NCI-H524 (cell line): ENCODE data around the gene CEP72.
"Not testable (repeated sequence)": the region's sequence is repeated elsewhere in the genome, so short reads cannot be mapped to it uniquely, and the experiment has no call there.

Source experiments
- DNase-seq, 2 experiments: peaks; one replicate each; lab custom pipeline; 2025; lab: John Stamatoyannopoulos, UW

CEP72 gene

DNA sequence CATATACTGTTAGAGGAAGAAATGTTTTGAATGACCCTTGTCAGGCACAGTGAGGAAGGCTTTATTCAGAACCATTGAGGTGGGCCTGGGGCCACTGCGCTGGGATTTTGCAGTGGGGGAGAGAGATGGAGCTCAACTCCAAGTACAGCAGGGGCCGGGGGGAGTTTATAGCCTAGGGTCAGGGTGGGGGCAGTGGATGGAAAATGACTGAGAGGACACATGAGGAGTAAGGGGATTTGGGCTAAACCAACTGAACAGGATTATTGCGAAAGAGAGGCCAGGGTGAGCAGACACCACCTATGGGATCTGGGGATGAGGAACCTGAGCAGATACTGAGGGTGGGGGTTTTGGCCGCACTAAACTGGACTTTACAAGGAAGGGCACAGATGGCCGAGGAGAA lies 6.3 kb downstream of the CEP72 start:
- no peak for DNase-seq

DNA sequence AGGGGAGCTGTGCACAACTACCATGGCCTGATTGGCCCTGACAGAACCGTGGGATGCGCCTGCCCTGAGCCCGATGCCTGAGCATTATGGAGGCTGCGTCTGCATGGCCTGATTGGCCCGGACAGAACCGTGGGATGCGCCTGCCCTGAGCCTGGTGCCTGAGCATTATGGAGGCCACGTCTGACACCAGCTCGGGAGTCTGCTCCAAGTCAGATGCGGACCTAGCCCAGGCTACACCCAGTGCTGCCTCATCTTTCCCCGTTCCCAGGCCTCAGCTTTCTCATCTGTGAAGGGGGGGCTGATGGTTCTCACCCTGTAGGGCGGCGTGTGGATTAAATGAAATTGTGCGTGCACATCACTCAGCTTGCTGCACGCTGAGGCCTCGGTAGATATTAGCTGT lies 7.3 kb downstream of the CEP72 start:
- no peak for DNase-seq

DNA sequence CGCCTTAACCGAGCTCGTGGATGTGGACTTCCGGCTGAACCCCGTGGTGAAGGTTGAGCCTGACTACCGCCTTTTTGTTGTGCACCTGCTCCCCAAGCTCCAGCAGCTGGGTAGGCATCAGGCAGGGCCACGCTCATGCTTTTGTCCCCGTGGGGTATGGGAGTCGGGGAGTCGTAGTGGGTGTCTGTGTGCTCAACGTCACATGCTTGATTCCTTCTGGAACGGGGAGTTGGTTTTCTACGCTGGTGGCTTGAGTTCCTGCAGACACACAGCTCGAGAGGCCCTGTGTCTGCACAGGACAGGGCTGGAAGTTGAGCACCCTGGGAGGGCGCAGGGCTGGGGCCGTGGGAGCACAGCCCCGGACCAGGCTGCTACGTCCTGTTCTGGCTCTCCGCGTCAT lies 8.0 kb downstream of the CEP72 start:
- no peak for DNase-seq

DNA sequence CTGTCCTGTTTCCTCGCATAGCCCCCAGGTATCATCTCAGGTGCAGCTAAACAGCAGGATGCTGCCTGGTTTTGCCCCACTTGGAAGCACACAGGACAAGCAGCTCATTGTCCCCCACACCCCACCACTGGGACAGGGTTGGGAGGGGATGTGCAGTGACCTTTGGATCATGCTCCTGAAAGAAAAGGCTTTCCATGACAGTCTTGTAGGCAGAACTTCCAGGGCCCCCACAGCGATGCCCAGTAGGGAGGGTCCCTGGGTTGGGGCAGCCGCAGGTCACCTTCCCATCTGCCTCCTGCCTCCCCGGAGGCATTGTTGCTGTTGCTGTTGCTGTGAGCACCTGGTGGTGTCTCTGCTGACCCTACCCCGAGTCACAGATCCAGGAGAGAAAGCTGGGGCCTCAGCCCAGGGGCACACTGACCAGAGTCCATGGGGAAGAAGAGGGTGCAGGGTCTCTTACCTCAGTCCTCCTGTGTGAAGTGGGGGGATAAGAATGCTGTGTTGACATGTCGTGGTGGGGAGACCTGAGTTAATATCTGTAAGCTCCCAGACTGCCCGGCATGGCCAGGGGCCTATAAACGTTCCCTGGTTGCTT lies 8.5 kb downstream of the CEP72 start:
- DNase-seq = no peak

GRCh38 chr5:621341-621761 lies 9.2 kb downstream of the CEP72 start:
- no peak for DNase-seq

GRCh38 chr5:622359-622758 lies 10.2 kb downstream of the CEP72 start:
- no peak for DNase-seq

DNA sequence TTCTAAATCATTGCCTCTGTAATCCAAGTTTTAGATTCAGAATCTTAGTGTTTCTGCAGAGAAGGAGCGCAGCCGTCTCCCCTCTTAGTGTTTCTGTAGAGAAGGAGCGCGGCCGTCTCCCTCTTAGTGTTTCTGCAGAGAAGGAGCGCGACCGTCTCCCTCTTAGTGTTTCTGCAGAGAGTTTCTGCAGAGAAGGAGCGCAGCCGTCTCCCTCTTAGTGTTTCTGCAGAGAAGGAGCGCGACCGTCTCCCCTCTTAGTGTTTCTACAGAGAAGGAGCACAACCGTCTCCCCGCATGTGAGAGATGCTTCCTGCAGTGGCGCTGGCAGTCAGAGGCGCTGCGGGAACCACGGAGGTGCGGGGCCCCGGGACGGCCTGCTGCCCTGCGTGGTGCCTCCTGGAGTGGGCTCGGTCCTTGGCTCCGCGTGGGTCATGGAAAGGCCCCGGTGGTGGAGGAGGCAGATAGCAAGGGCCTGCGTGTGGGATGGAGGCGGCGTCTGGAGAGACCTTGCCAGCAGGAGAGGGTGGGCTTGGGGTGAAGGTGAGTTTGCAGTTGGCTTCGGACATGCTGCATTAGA lies 10.9 kb downstream of the CEP72 start:
- DNase-seq = no peak

DNA sequence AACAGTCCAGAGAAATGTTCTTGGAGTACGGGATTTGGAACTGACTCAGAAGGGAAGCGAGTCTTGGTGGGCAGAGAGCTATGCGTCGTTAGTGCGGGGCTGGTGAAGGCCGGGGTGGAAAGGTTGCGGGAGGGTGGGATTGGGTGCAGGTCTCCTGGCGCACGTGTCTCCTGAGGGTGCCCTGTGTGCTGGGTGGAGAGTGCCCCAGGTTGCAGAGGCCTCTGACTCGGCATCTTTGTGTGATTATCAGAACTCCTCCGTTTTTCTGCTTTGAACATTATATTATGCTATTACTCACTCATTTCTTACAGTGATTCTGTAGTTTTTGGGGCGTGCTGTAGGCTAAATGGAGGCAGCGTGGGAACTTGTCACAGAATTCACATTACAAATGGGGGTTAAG lies 11.4 kb downstream of the CEP72 start:
- DNase-seq = no peak

DNA sequence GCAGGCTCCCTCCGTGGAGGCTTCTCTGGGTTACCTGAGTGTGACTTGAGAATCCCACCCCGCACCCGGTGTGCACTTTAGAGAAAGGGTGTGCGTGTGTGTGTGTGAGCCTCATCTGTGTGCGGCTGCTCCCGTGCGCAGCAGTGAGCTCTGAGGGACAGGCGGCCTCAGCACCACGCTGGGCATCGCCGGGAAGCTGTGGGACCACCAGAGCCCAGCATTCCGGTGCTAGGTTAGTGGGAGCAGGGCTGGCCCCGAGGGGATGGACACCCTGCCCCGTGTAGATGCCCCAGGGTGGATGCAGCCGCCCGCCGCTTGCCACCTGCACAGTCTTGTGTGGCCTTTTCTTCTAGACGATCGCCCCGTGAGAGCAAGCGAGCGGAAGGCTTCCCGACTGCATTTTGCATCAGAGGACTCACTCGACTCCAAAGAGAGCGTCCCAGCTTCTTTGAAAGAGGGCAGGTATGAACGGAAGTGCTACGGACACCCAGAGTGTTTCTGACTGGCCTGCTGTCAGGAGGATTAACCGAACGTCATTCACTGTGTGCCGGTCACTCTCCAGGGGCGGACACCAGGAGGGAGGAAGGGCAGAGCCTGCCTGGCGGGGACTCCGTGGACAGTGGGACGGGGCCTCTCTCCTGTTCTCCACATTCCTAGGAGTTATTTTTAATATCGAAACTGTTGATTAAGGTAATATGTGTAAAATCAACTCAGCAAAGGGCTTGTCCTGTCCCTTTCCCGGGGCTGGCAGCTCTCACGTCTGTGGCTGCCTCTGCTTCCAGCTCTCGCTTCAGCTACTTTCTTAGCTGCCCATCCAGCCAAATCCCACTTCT lies 12.2 kb downstream of the CEP72 start:
- DNase-seq = no peak

GRCh38 chr5:624951-625230 lies 12.8 kb downstream of the CEP72 start:
- no peak for DNase-seq

- DNase-seq = no peak
Measured at GRCh38 chr5:625516-625915, 13.4 kb downstream of the CEP72 start.

DNA sequence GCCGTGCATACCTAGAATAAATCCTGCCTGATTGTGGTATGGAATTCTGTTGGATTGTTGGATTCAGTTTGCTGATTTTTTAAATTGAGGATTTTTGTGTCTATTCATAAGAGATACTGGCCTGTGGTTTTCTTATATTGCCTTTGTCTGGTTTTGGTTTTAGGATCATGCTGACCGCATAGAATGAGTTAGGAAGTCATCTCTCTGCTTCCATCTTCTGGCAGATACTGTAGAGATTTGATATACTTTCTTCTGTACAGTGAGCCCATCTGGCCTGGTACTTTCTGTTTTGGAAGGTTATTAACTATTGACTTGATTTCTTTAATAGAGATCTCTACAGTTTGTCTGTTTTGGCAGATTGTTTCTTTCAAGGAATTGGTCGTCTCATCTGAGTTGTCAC lies 14.7 kb downstream of the CEP72 start:
- no peak for DNase-seq

DNA sequence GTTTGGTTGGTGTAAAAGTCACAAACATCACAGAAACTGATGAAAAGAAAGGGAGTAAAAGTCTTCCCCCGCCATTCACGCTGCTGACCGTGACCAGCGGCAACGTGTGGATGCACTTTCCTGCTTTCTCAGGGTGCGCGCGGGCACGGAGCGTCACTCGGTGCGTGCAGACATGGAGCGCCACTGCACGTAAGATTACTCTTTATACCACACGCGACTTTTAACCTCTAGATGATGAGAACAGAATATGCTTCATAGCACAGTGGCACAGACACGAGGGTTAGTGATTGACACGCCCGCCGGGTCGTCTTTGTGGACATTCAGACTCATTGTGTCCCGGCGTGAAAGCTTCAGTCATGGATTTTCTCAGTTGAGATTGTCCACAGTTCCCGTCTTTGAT lies 15.7 kb downstream of the CEP72 start:
- DNase-seq = no peak

DNA sequence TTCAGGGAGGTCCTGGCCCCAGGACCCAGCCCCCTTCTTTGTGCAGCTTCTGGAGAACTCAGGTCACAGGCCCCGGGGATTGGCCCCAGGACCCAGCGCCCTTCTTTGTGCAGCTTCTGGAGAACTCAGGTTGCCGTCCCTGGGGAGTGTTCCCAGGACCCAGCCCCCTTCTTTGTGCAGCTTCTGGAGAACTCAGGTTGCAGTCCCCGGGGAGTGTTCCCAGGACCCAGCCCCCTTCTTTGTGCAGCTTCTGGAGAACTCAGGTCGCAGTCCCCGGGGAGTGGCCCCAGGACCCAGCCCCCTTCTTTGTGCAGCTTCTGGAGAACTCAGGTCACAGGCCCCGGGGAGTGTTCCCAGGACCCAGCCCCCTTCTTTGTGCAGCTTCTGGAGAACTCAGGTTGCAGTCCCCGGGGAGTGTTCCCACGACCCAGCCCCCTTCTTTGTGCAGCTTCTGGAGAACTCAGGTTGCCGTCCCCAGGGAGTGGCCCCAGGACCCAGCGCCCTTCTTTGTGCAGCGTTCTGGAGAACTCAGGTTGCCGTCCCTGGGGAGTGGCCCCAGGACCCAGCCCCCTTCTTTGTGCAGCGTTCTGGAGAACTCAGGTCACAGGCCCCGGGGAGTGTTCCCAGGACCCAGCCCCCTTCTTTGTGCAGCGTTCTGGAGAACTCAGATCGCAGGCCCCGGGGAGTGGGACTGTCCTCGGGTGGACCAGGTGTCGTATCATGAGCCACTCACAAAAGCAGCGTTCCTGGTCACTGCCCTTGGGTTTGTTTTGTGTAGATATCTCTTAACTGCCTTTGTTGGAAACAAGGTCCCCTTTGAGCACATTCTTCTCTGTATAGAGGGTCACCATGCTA lies 16.4 kb downstream of the CEP72 start:
- not testable (repeated sequence) for DNase-seq

DNA sequence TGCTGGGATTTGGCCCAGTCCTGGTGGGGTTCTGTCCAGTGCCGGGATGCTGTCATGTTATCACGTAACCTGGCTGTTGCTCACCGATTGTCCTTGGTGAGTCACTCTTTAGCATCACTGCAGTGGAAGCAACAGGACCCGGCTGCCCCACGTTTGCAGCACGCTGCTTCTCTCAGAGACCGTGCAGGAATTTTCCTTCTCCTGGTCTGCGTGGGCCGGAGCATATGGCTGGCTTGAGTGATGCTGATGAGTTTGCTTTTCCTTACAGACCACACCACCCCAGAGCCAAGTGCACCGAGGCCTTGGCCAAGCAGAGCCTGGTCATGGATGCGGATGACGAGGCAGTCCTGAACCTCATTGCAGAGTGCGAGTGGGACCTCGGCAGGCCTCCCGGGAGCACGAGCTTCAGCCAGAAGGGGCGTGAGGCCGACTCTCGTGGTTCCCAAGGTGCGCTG lies 21.4 kb downstream of the CEP72 start:
- DNase-seq = no peak

GRCh38 chr5:634191-634590 lies 22.1 kb downstream of the CEP72 start:
- no peak for DNase-seq

DNA sequence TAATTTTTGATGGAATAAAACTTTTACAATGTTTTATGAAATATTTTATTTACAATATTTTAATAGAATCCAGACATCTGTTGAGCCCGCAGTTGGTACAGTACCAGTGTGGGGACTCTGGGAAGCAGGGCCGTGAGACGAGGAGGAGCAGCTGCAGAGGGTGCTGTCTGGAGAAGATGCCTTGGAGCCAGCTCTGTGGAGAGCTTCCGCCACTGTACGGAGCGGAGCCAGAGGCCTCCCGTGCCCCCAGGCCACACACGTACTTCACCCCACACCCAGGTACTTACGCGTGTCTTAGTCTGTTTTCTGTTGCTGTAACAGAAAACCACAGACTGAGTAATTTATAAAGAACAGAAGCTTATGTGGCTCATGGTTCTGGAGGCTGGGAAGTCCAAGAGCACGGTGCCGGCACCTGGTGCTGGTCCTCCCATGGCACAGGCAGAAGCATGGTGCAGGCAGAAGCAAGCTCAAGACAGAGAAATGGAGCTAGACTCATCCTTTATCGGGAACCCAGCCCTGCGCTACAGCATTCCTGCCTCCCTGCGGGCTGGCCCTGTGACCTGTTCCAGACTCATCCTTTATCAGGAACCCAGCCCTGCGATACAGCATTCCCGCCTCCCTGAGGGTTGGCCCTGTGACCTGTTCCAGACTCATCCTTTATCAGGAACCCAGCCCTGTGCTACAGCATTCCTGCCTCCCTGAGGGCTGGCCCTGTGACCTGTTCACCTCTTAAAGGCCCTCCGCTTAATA lies 23.3 kb downstream of the CEP72 start:
- DNase-seq = no peak

- DNase-seq = no peak
Measured at GRCh38 chr5:636951-637350, 24.8 kb downstream of the CEP72 start.

GRCh38 chr5:637581-638450 lies 25.7 kb downstream of the CEP72 start:
- no peak for DNase-seq

DNA sequence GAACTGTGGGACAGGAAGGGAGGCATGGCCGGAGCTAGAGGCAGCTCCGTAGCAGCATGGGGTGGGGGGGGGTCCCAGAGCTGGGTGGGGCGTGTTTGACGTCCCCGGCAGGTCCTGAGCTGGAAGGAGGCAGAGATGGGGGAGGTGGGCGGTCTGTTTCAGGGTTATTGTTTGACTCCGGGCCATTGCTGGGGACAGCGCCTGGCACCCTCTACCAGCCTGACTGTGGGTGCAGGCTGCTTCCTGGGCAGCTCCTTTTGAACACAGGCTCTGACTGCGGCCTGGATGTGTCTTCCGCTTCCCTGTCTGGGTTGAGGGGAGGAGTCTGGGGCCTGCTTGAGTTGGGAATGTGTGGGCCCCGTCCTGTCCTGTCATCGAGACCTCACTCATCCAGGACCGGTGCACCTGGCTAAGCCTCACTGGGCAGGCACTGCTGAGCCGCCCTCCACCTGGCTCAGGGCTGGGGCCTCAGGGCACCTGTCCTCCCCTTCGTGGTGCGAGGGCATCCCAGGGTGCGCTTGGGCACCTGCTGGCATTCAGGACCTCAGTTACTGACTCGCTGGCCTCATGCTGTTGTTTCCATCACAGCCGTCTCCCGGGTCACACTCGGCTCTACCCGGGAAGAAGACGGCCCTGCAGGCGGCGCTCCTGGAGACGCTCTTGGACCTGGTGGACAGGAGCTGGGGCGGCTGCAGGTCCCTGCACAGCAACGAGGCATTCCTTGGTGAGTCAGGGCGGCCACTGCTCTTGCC lies 26.5 kb downstream of the CEP72 start:
- no peak for DNase-seq
